ENCODE results near the gene GSX2.

GSX2 gene

DNA sequence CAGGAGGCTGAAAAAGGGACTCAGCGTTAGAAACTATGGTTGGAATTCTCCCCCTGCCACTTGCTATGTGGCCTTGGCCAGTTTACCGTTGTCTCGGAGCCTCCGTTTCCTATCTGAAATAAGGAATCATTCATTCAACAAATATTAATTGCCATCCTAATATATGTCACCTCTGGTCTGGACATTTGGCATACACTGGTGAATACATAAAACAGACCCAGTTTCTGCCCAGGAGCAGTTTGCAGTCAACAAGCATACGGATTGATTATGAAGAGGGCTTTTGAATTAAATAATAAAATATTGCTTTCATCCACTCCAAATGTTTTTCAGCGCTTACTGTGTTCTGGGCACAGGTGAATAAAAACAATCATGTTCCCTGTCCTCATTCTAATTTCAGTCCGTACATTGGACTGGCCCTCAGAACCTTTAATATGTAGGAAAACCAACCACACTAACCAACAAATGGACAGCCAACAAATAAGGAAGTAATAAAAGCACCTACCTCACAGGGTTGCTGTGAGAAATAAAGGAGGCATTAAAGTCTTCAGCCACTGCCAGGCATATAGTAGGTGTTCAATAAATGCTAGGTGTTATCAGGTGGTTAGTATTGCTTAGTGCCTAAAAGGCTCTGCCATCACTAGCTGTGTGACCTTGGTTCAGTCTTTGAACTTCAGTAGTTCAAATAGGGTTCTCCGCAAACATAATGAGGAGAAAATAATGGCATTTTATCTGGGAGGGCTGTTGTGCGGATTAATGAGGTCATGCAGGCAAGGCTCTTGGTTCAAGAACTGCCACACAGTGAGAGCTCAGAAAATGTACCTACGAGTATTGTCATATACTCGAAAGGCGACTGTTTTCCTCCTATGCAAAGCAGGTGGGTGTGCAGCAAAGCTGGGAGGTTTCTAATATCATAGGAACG is 7.3 kb upstream of the GSX2 start:
- H3K27me3 ChIP-seq (ENCODE audit: control insufficient read depth in 2 of 2, insufficient read depth in 2 of 2, low read length in 2 of 2), result peaks cover 47 to 62% of the 10 kb centered on the region in 2 donors
- H3K4me1 ChIP-seq (ENCODE audit: control insufficient read depth in 2 of 2, insufficient read depth in 2 of 2, low read length in 2 of 2), result peaks cover 16 to 19% of the 10 kb centered on the region in 2 donors
- peak overlapping the region; percentile 76 to 82 for H3K4me3 ChIP-seq (ENCODE audit: low read length in 2 of 2)
- H3K9ac ChIP-seq (ENCODE audit: low read depth in 1 of 2, low read length in 2 of 2), result peak overlapping the region in 1 of 2 donors; percentile 26
- H3K9me3 ChIP-seq (ENCODE audit: control insufficient read depth in 2 of 2, low read length in 2 of 2), result no peaks in the 10 kb centered on the region
- no peak overlapping the region for H3K27ac ChIP-seq (ENCODE audit: low read depth in 2 of 2, low read length in 2 of 2)
- no peaks in the 10 kb centered on the region for H3K36me3 ChIP-seq (ENCODE audit: control insufficient read depth in 2 of 2, insufficient read depth in 2 of 2, low read length in 2 of 2)

DNA sequence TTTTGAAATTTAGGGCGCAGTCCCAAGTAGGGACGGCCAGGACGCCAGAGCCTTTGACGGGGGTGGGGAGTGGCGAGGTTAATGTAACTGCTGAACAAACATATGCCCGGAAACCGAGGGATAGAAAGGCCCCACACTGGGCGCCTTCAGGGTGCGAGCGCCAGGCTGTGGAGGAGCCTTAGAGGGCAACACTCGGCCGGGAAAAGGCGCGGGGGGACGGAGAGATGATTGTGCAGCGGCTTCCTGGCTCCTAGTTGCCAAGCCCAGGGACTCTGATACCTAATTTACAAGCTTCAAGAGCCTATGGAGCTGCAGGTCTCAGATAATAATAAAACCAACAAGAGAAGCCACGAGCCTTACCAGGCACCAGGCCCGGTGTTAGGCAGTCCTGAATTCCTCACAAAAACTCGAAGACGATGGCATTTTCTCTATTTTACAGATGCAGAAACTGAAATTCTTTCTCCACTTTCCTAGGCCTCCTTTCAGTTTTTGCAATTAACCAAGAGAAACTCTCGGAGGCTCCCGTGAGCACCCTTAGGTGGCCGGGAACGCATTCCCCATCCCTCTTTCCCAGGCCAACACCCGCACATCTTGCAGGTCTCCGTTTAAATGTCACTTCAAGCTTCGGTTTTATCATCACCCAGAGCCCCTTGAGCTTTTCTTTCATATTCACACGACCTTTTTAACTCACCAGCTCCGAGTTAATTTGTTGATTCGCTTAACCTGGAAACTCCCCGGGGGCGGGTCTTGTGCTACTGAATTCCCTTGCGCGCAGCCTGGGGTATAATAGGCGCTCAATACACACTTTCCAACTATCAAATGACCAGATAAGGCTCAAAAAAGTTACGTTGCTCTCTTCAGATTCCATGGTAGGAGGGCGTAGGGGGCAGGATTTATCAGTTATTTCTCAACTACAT is 6.4 kb upstream of the GSX2 start:
- H3K27ac ChIP-seq (ENCODE audit: low read depth in 2 of 2, low read length in 2 of 2), result no peak overlapping the region
- H3K9me3 ChIP-seq (ENCODE audit: control insufficient read depth in 2 of 2, low read length in 2 of 2), result no peaks in the 10 kb centered on the region
- H3K36me3 ChIP-seq (ENCODE audit: control insufficient read depth in 2 of 2, insufficient read depth in 2 of 2, low read length in 2 of 2), result no peaks in the 10 kb centered on the region
- H3K27me3 ChIP-seq (ENCODE audit: control insufficient read depth in 2 of 2, insufficient read depth in 2 of 2, low read length in 2 of 2), result peaks cover 55 to 71% of the 10 kb centered on the region in 2 donors
- peaks cover 16 to 19% of the 10 kb centered on the region in 2 donors for H3K4me1 ChIP-seq (ENCODE audit: control insufficient read depth in 2 of 2, insufficient read depth in 2 of 2, low read length in 2 of 2)
- no peak overlapping the region for H3K4me3 ChIP-seq (ENCODE audit: low read length in 2 of 2)
- no peak overlapping the region for H3K9ac ChIP-seq (ENCODE audit: low read depth in 1 of 2, low read length in 2 of 2)

- no peak overlapping the region for H3K9ac ChIP-seq (ENCODE audit: low read depth in 1 of 2, low read length in 2 of 2)
- peaks cover 16 to 19% of the 10 kb centered on the region in 2 donors for H3K4me1 ChIP-seq (ENCODE audit: control insufficient read depth in 2 of 2, insufficient read depth in 2 of 2, low read length in 2 of 2)
- no peak overlapping the region for H3K4me3 ChIP-seq (ENCODE audit: low read length in 2 of 2)
- H3K36me3 ChIP-seq (ENCODE audit: control insufficient read depth in 2 of 2, insufficient read depth in 2 of 2, low read length in 2 of 2), result no peaks in the 10 kb centered on the region
- H3K27me3 ChIP-seq (ENCODE audit: control insufficient read depth in 2 of 2, insufficient read depth in 2 of 2, low read length in 2 of 2), result peaks cover 64 to 80% of the 10 kb centered on the region in 2 donors
- no peaks in the 10 kb centered on the region for H3K9me3 ChIP-seq (ENCODE audit: control insufficient read depth in 2 of 2, low read length in 2 of 2)
- no peak overlapping the region for H3K27ac ChIP-seq (ENCODE audit: low read depth in 2 of 2, low read length in 2 of 2)
Observed at GRCh38 chr4:54094451-54094850, 5.5 kb upstream of the GSX2 start.

DNA sequence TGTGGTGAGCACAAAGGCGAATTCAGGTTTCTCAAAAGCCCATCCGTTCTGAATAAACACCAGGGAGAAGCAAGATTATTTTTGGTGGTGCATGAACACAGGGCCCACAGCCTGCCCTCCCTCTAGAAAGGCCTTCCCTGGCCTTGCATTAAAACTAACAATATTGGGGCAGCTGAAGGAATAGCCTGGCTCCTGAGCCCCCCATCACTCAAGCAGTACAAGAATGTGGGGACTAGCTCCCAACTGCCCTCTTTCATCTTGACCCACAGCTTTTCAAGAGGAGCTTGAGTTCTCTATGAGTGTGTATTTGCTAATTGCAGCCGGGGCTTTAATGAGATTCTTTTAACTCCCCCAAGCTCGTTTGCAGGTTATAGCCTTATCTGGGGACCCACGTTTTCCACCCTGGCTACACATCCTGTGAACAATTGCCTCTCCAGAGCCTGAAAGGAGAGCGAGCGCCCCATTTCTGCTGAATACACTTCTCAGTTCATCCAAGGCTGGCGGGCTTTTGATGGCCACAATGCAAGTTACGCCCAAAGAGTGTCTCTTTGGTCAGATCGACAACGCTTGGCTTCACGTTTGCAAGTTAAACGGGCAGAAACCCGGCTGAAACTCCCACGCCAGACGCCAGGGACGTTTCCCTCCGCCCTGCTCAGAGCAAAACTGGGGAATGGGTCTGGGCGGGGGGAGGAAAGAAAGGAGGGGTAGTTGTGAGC is 4.7 kb upstream of the GSX2 start:
- peaks cover 66 to 85% of the 10 kb centered on the region in 2 donors for H3K27me3 ChIP-seq (ENCODE audit: control insufficient read depth in 2 of 2, insufficient read depth in 2 of 2, low read length in 2 of 2)
- H3K4me3 ChIP-seq (ENCODE audit: low read length in 2 of 2), result no peak overlapping the region
- peaks cover 16 to 20% of the 10 kb centered on the region in 2 donors for H3K4me1 ChIP-seq (ENCODE audit: control insufficient read depth in 2 of 2, insufficient read depth in 2 of 2, low read length in 2 of 2)
- H3K9ac ChIP-seq (ENCODE audit: low read depth in 1 of 2, low read length in 2 of 2), result no peak overlapping the region
- no peaks in the 10 kb centered on the region for H3K9me3 ChIP-seq (ENCODE audit: control insufficient read depth in 2 of 2, low read length in 2 of 2)
- no peak overlapping the region for H3K27ac ChIP-seq (ENCODE audit: low read depth in 2 of 2, low read length in 2 of 2)
- no peaks in the 10 kb centered on the region for H3K36me3 ChIP-seq (ENCODE audit: control insufficient read depth in 2 of 2, insufficient read depth in 2 of 2, low read length in 2 of 2)

GRCh38 chr4:54096295-54096962 is 3.5 kb upstream of the GSX2 start:
- H3K9ac ChIP-seq (ENCODE audit: low read depth in 1 of 2, low read length in 2 of 2), result no peak overlapping the region
- no peaks in the 10 kb centered on the region for H3K36me3 ChIP-seq (ENCODE audit: control insufficient read depth in 2 of 2, insufficient read depth in 2 of 2, low read length in 2 of 2)
- H3K4me3 ChIP-seq (ENCODE audit: low read length in 2 of 2), result no peak overlapping the region
- H3K4me1 ChIP-seq (ENCODE audit: control insufficient read depth in 2 of 2, insufficient read depth in 2 of 2, low read length in 2 of 2), result peaks cover 12 to 18% of the 10 kb centered on the region in 2 donors
- peaks cover 67 to 85% of the 10 kb centered on the region in 2 donors for H3K27me3 ChIP-seq (ENCODE audit: control insufficient read depth in 2 of 2, insufficient read depth in 2 of 2, low read length in 2 of 2)
- no peak overlapping the region for H3K27ac ChIP-seq (ENCODE audit: low read depth in 2 of 2, low read length in 2 of 2)
- H3K9me3 ChIP-seq (ENCODE audit: control insufficient read depth in 2 of 2, low read length in 2 of 2), result no peaks in the 10 kb centered on the region

DNA sequence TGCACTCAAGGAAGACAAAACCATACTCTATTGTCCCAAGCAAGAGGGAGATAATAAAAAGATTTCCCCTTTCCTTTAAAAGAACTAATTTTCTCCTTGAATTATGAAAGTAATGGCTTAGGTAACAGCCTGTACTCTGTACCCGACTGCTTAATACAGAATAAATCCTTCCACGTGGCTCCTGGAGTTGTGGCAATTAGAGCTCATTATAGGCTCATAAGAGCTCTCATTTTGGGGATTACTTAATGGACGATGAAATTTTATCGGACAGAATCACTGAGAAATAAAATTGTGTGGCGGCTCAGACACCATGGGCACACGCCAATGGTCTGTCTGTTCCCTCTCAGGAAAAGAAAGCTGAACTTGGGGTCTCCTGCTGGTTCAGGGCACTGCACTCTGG is 2.8 kb upstream of the GSX2 start:
- Histone ChIP-seq H3K27me3 (ENCODE audit: control insufficient read depth in 2 of 2, insufficient read depth in 2 of 2, low read length in 2 of 2) (peaks cover 72 to 85% of the 10 kb centered on the region in 2 donors), H3K27ac (ENCODE audit: low read depth in 2 of 2, low read length in 2 of 2) (no peak overlapping the region), H3K4me1 (ENCODE audit: control insufficient read depth in 2 of 2, insufficient read depth in 2 of 2, low read length in 2 of 2) (peaks cover 5 to 11% of the 10 kb centered on the region in 2 donors), H3K4me3 (ENCODE audit: low read length in 2 of 2) (no peak overlapping the region), H3K9me3 (ENCODE audit: control insufficient read depth in 2 of 2, low read length in 2 of 2) (no peaks in the 10 kb centered on the region), H3K9ac (ENCODE audit: low read depth in 1 of 2, low read length in 2 of 2) (no peak overlapping the region), H3K36me3 (ENCODE audit: control insufficient read depth in 2 of 2, insufficient read depth in 2 of 2, low read length in 2 of 2) (no peaks in the 10 kb centered on the region)

- Histone ChIP-seq H3K4me1 (ENCODE audit: control insufficient read depth in 2 of 2, insufficient read depth in 2 of 2, low read length in 2 of 2) (peaks cover 0 to 4% of the 10 kb centered on the region in 2 donors), H3K9me3 (ENCODE audit: control insufficient read depth in 2 of 2, low read length in 2 of 2) (no peaks in the 10 kb centered on the region), H3K9ac (ENCODE audit: low read depth in 1 of 2, low read length in 2 of 2) (no peak overlapping the region), H3K27ac (ENCODE audit: low read depth in 2 of 2, low read length in 2 of 2) (no peak overlapping the region), H3K27me3 (ENCODE audit: control insufficient read depth in 2 of 2, insufficient read depth in 2 of 2, low read length in 2 of 2) (peaks cover 71 to 83% of the 10 kb centered on the region in 2 donors), H3K4me3 (ENCODE audit: low read length in 2 of 2) (no peak overlapping the region), H3K36me3 (ENCODE audit: control insufficient read depth in 2 of 2, insufficient read depth in 2 of 2, low read length in 2 of 2) (no peaks in the 10 kb centered on the region)
Observed at GRCh38 chr4:54098375-54098774, 1.6 kb upstream of the GSX2 start.

- Histone ChIP-seq H3K27me3 (ENCODE audit: control insufficient read depth in 2 of 2, insufficient read depth in 2 of 2, low read length in 2 of 2) (peaks cover 74 to 84% of the 10 kb centered on the region in 2 donors), H3K4me3 (ENCODE audit: low read length in 2 of 2) (peak overlapping the region in 1 of 2 donors; percentile 31), H3K9ac (ENCODE audit: low read depth in 1 of 2, low read length in 2 of 2) (no peak overlapping the region), H3K27ac (ENCODE audit: low read depth in 2 of 2, low read length in 2 of 2) (no peak overlapping the region), H3K9me3 (ENCODE audit: control insufficient read depth in 2 of 2, low read length in 2 of 2) (no peaks in the 10 kb centered on the region), H3K36me3 (ENCODE audit: control insufficient read depth in 2 of 2, insufficient read depth in 2 of 2, low read length in 2 of 2) (no peaks in the 10 kb centered on the region), H3K4me1 (ENCODE audit: control insufficient read depth in 2 of 2, insufficient read depth in 2 of 2, low read length in 2 of 2) (peaks cover 0 to 6% of the 10 kb centered on the region in 2 donors)
Observed at GRCh38 chr4:54099287-54099747, 646 bp upstream of the GSX2 start.

DNA sequence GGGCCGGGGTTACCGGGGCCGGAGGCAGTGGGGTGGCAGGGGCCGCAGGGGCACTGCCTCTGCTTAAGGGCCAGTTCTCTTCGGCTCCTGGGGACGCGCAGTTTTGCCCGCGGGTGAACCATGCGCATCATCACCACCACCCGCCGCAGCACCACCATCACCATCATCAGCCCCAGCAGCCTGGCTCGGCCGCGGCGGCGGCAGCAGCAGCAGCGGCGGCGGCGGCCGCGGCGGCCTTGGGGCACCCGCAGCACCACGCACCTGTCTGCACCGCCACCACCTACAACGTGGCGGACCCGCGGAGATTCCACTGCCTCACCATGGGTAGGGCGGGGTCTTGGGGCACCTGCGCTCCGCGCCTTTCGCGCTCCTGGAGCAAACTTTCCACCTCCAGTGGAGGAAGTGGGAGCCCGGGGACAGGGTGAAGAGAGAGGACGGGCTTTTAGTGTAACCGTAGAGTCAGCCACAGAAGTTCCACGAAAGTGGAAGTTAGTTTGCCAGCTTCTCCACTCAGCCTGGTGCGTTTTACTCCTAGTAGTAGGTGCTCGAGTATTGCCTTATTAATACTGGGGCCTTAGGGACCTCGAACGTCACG is 729 bp downstream of the GSX2 start:
- Histone ChIP-seq H3K27ac (ENCODE audit: low read depth in 2 of 2, low read length in 2 of 2) (no peak overlapping the region), H3K9ac (ENCODE audit: low read depth in 1 of 2, low read length in 2 of 2) (no peak overlapping the region), H3K9me3 (ENCODE audit: control insufficient read depth in 2 of 2, low read length in 2 of 2) (no peaks in the 10 kb centered on the region), H3K36me3 (ENCODE audit: control insufficient read depth in 2 of 2, insufficient read depth in 2 of 2, low read length in 2 of 2) (no peaks in the 10 kb centered on the region), H3K4me1 (ENCODE audit: control insufficient read depth in 2 of 2, insufficient read depth in 2 of 2, low read length in 2 of 2) (peaks cover 0 to 6% of the 10 kb centered on the region in 2 donors), H3K27me3 (ENCODE audit: control insufficient read depth in 2 of 2, insufficient read depth in 2 of 2, low read length in 2 of 2) (peaks cover 74 to 86% of the 10 kb centered on the region in 2 donors), H3K4me3 (ENCODE audit: low read length in 2 of 2) (peak overlapping the region in 1 of 2 donors; percentile 44)
